K562 (cell line): Measurements from ENCODE around the gene FAM171A1. TPM values are rescaled to one million over a fixed set of nuclear protein-coding genes. Genes with fewer than 3 reads are reported as not detected.

ENCODE experiments used
- ATAC-seq: fragments of 200-7000 bp; cut with Tn5 transposase; 3 replicates; pipeline ENCODE4 v1.9.1; 2020; ENCODE audit warnings: moderate library complexity
- BruUV-seq: library from RNA; stranded (reverse); fragments of 400-500 nt; replicated peaks from 2 replicates; lab custom pipeline; 2021; lab: Mats Ljungman, UMichigan
- CTCF ChIA-PET: fragments of 300-600 bp; formaldehyde crosslinking; extraction: SDS; loops from one replicate; lab custom pipeline; 2021; ENCODE audit warnings: low intra/inter-chr PET ratio; lab: Yijun Ruan, JAX
- POLR2A ChIA-PET: fragments of 300-600, 350-650 bp; sonication (Branson Sonifier 250); formaldehyde crosslinking; extraction: SDS; loops from one replicate; lab custom pipeline; 2021; ENCODE audit warnings: antibody characterized with exemption, inconsistent platforms; lab: Yijun Ruan, JAX
- DNase-seq, 4 experiments: peaks; one replicate each; pipeline versions ENCODE4 v3.0.0 to v3.0.0-alpha.2; 2011 to 2018; ENCODE audit warnings: low spot score in 3 of 4, mixed read lengths in 3 of 4; ENCODE audit errors: extremely low read depth in 1 of 4
- FAIRE-seq: peaks from 2 replicates; lab custom pipeline; 2011; peaks lifted over from hg19 to GRCh38; lab: Jason Lieb, UNC
- H2AFZ ChIP-seq: 2 replicates; pipeline ENCODE4 v1.6.0; 2011; ENCODE audit warnings: low read depth, low read length, control low read depth, inconsistent platforms
- H3K27ac ChIP-seq: fragments of 200-600 bp; 3 replicates; pipeline ENCODE4 v1.8.0; 2011; ENCODE audit warnings: low read depth, mild to moderate bottlenecking, control low read depth, inconsistent platforms, low read length, moderate library complexity, mixed read lengths; ENCODE audit errors: extremely low read depth
- H3K27me3 ChIP-seq, 2 experiments: fragments of 300-600 bp in 1 of 2; 2 replicates in 1 of 2; 3 replicates in 1 of 2; pipeline versions ENCODE4 v1.6.0 to v1.8.0; 2011; ENCODE audit warnings: inconsistent platforms in 2 of 2, low read length in 2 of 2, mild to moderate bottlenecking in 1 of 2, mixed read lengths in 1 of 2, moderate library complexity in 1 of 2; ENCODE audit not compliant: control insufficient read depth in 2 of 2, insufficient read depth in 2 of 2
- H3K36me3 ChIP-seq: fragments of 300-600 bp; 3 replicates; pipeline ENCODE4 v1.8.0; 2011; ENCODE audit warnings: mild to moderate bottlenecking, low read length, inconsistent platforms; ENCODE audit not compliant: control insufficient read depth, insufficient read depth
- H3K4me1 ChIP-seq, 2 experiments: fragments of 200-600 bp in 1 of 2; replicated peaks in 1 of 2; 2 replicates in 1 of 2; 3 replicates in 1 of 2; pipeline versions ENCODE4 v1.5.1 to v1.8.0; 2011; ENCODE audit warnings: inconsistent platforms in 2 of 2, low read length in 2 of 2, mild to moderate bottlenecking in 1 of 2, mixed read lengths in 1 of 2, moderate library complexity in 1 of 2; ENCODE audit not compliant: control insufficient read depth in 2 of 2, insufficient read depth in 2 of 2
- H3K4me2 ChIP-seq: 2 replicates; pipeline ENCODE4 v1.6.1; 2011; ENCODE audit warnings: low read length, control low read depth, inconsistent platforms, mixed read lengths; ENCODE audit not compliant: insufficient read depth
- H3K4me3 ChIP-seq: fragments of 200-600 bp; sonication (generic), shearing (Covaris generic); 2 replicates; pipeline ENCODE4 v1.5.1; 2016; ENCODE audit warnings: control low read depth, inconsistent platforms
- H3K79me2 ChIP-seq: fragments of 200-600 bp; 3 replicates; pipeline ENCODE4 v1.8.0; 2011; ENCODE audit warnings: low read length, inconsistent platforms; ENCODE audit not compliant: control insufficient read depth, insufficient read depth
- H3K9ac ChIP-seq, 2 experiments: 2 replicates each; pipeline versions ENCODE4 v1.6.0 to v1.6.1; 2011; ENCODE audit warnings: low read depth in 2 of 2, low read length in 2 of 2, control low read depth in 1 of 2, inconsistent platforms in 1 of 2, mild to moderate bottlenecking in 1 of 2, mixed read lengths in 1 of 2; ENCODE audit not compliant: insufficient read depth in 1 of 2
- H3K9me1 ChIP-seq: one replicate; pipeline ENCODE4 v1.6.0; 2011; ENCODE audit warnings: inconsistent platforms, mild to moderate bottlenecking, low read length, moderate library complexity; ENCODE audit not compliant: control insufficient read depth, insufficient read depth
- H3K9me3 ChIP-seq: replicated peaks from 2 replicates; pipeline ENCODE4 v1.5.1; 2011; ENCODE audit warnings: low read depth, low read length, inconsistent platforms; ENCODE audit not compliant: control insufficient read depth, insufficient read depth
- H4K20me1 ChIP-seq: replicated peaks from 2 replicates; pipeline ENCODE4 v1.6.1; 2011; ENCODE audit warnings: low read length, inconsistent platforms, mixed read lengths; ENCODE audit not compliant: control insufficient read depth, insufficient read depth
- ASH1L ChIP-seq: fragments of 450-650 bp; IDR thresholded peaks from 2 replicates; pipeline ENCODE4 v1.6.1; 2018; ENCODE audit warnings: borderline replicate concordance, mild to moderate bottlenecking, low read depth; ENCODE audit not compliant: partially characterized antibody
- BCOR ChIP-seq: fragments of 450-650 bp; IDR thresholded peaks from 2 replicates; pipeline ENCODE4 v1.6.1; 2016
- BRCA1 ChIP-seq, 2 experiments: fragments of 450-650 bp in 1 of 2; sonication (generic) in 1 of 2; formaldehyde crosslinking in 1 of 2; IDR thresholded peaks; 2 replicates each; pipeline versions ENCODE4 v1.5.0 to v1.6.1; 2017 to 2020; ENCODE audit warnings: mild to moderate bottlenecking in 1 of 2, missing genetic modification reagents in 1 of 2
- CBFA2T2 ChIP-seq: fragments of 450-650 bp; conservative IDR thresholded peaks from 2 replicates; pipeline ENCODE4 v1.6.1; 2017; ENCODE audit warnings: mild to moderate bottlenecking
- DACH1 ChIP-seq: fragments of 450-650 bp; IDR thresholded peaks from 2 replicates; pipeline ENCODE4 v1.6.1; 2018; ENCODE audit not compliant: partially characterized antibody
- GABPB2 ChIP-seq: fragments of 250-450 bp; sonication (Bioruptor Pico); conservative IDR thresholded peaks from 2 replicates; pipeline ENCODE4 v1.5.1; 2021; ENCODE audit warnings: mild to moderate bottlenecking
- HMG20B ChIP-seq: fragments of 250-450 bp; sonication (Bioruptor Pico); IDR thresholded peaks from 2 replicates; pipeline ENCODE4 v1.5.0; 2021; ENCODE audit warnings: mild to moderate bottlenecking
- NFYB ChIP-seq: IDR thresholded peaks from 2 replicates; pipeline ENCODE4 v1.6.1; 2011; ENCODE audit warnings: mild to moderate bottlenecking, moderate library complexity; ENCODE audit not compliant: insufficient read length; ENCODE audit errors: extremely low read depth
- PHF8 ChIP-seq: fragments of 200-600 bp; sonication (generic); IDR thresholded peaks from 2 replicates; pipeline ENCODE4 v1.6.1; 2012; ENCODE audit warnings: mixed run types, mild to moderate bottlenecking, inconsistent platforms, low read length, moderate library complexity, borderline replicate concordance
- STAT5B ChIP-seq: fragments of 250-450 bp; sonication (Bioruptor Pico); IDR thresholded peaks from 2 replicates; pipeline ENCODE4 v1.8.0; 2021; ENCODE audit warnings: mild to moderate bottlenecking, inconsistent platforms
- WGBS: fragments of 100-300 bp; shearing (Covaris generic); methylation state at CpG from one replicate; pipeline ENCODE4 v1.1.6; 2016; ENCODE audit warnings: low coverage, mixed read lengths; ENCODE audit not compliant: insufficient coverage; ENCODE audit errors: missing lambda C conversion rate; 5-methylcytosine and 5-hydroxymethylcytosine counted together
- in situ Hi-C: fragments of 300-500 bp; cut with MboI; formaldehyde crosslinking; loops from 4 replicates; pipeline ENCODE4 v1.15.0; 2018; ENCODE audit warnings: inconsistent platforms, mixed read lengths
- intact Hi-C: fragments of 100-400 bp; cut with micrococcal nuclease; formaldehyde crosslinking; loops from 2 replicates; pipeline ENCODE4 v1.14.2; 2022
- polyA plus RNA-seq, 8 experiments: library from polyadenylated mRNA; depleted of rRNA in 4 of 8; stranded (reverse) in 5 of 8; unstranded in 3 of 8; fragments of >200 nt; fragmentation: Nextera tagmentation in 2 of 8; fragmentation: Illumina TruSeq in 1 of 8; extraction: Ambion mirVana in 2 of 8; extraction: Trizol in 1 of 8; gene quantifications; 2 replicates each; pipeline versions ENCODE4 v1.2.1 to v1.2.3, GENCODE V29; 2011 to 2014; ENCODE audit warnings: inconsistent platforms in 1 of 8, missing spikeins in 1 of 8
- total RNA-seq, 7 experiments: library from RNA; depleted of rRNA in 6 of 7; stranded (reverse); fragments of >200 nt in 6 of 7; fragmentation: Illumina TruSeq in 2 of 7; extraction: Trizol in 2 of 7; gene quantifications; 2 replicates each; pipeline versions ENCODE4 v1.2.1 to v1.2.3, GENCODE V29; 2011 to 2021; ENCODE audit warnings: low replicate concordance in 1 of 7
- TF ChIP-seq, protein P1 (sequence below): fragments of 250-450 bp; sonication (Bioruptor Pico); IDR thresholded peaks from 2 replicates; pipeline ENCODE4 v1.9.0; 2021; ENCODE audit warnings: mild to moderate bottlenecking, inconsistent platforms
- TF ChIP-seq, protein P2 (sequence below), 2 experiments: fragments of 450-650 bp; conservative IDR thresholded peaks; 2 replicates each; pipeline ENCODE4 v1.6.1; 2017; ENCODE audit warnings: mild to moderate bottlenecking in 2 of 2, moderate library complexity in 2 of 2
- TF ChIP-seq, protein P3 (sequence below): IDR thresholded peaks from 2 replicates; pipeline ENCODE4 v1.6.1; 2014; ENCODE audit warnings: antibody characterized with exemption

FAM171A1 gene
- total and polyA plus RNA-seq, 9 of the 15 experiments (the other 6 are each of a cell fraction or from before 2014, with no cell fraction given): 0.51 to 8.2 (median 4.8) TPM

DNA sequence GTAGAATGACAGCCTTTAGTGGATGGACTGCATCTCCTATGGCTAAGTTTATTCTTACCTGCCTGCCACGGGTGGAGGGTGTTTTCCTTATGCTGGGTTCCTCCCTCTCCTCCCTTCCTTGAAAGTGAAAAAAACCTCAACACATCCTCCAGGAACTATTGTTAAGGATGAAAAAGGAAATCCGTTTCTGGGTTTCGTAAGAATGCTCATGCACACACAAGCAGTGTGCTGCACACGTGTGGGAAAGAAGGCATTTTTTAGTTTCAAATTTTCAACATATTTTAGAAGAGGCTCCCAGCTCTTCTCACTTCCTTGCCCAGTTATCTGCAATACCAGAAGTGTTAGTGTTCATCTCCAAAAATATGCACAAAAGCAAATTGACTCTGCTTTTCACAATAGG lies 90.6 kb downstream of the FAM171A1 start:
- no peak overlapping the region for H3K4me2 ChIP-seq
- intact Hi-C loops (no loop called here), in situ Hi-C loops (no loop called here)
- DNase-seq (no peak), ATAC-seq (no peak), FAIRE-seq (no peak)
- H3K4me3 ChIP-seq: no peak overlapping the region
- H3K79me2 ChIP-seq: no peaks in the 10 kb centered on the region
- no peaks in the 10 kb centered on the region for H3K9me1 ChIP-seq
- no peak overlapping the region for H3K9ac ChIP-seq
- peaks cover 0 to 27% of the 10 kb centered on the region in 2 experiments; a peak in 2 of 5 replicates for H3K27me3 ChIP-seq
- no peak overlapping the region for H3K27ac ChIP-seq
- BruUV-seq: no TSS peak
- POLR2A ChIA-PET: no interaction called here
- no peak overlapping the region for H2AFZ ChIP-seq
- peaks cover 4% of the 10 kb centered on the region; the same call in 1 of the 2 replicates for H4K20me1 ChIP-seq
- H3K9me3 ChIP-seq: no peaks in the 10 kb centered on the region
- H3K36me3 ChIP-seq: no peaks in the 10 kb centered on the region
- CTCF ChIA-PET: no interaction called here
- no peaks in the 10 kb centered on the region for H3K4me1 ChIP-seq
- WGBS: 18% methylated on average over 4 of the region's 4 CpGs
- TF ChIP-seq ASH1L: no peak
- no peak for TF ChIP-seq CBFA2T2
- TF ChIP-seq, protein P1, sequence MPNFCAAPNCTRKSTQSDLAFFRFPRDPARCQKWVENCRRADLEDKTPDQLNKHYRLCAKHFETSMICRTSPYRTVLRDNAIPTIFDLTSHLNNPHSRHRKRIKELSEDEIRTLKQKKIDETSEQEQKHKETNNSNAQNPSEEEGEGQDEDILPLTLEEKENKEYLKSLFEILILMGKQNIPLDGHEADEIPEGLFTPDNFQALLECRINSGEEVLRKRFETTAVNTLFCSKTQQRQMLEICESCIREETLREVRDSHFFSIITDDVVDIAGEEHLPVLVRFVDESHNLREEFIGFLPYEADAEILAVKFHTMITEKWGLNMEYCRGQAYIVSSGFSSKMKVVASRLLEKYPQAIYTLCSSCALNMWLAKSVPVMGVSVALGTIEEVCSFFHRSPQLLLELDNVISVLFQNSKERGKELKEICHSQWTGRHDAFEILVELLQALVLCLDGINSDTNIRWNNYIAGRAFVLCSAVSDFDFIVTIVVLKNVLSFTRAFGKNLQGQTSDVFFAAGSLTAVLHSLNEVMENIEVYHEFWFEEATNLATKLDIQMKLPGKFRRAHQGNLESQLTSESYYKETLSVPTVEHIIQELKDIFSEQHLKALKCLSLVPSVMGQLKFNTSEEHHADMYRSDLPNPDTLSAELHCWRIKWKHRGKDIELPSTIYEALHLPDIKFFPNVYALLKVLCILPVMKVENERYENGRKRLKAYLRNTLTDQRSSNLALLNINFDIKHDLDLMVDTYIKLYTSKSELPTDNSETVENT (CRISPR knock-in tag): no peak
- TF ChIP-seq STAT5B (CRISPR knock-in tag): no peak
- no peak for TF ChIP-seq DACH1
- TF ChIP-seq, protein P2, sequence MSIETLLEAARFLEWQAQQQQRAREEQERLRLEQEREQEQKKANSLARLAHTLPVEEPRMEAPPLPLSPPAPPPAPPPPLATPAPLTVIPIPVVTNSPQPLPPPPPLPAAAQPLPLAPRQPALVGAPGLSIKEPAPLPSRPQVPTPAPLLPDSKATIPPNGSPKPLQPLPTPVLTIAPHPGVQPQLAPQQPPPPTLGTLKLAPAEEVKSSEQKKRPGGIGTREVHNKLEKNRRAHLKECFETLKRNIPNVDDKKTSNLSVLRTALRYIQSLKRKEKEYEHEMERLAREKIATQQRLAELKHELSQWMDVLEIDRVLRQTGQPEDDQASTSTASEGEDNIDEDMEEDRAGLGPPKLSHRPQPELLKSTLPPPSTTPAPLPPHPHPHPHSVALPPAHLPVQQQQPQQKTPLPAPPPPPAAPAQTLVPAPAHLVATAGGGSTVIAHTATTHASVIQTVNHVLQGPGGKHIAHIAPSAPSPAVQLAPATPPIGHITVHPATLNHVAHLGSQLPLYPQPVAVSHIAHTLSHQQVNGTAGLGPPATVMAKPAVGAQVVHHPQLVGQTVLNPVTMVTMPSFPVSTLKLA (conservative IDR thresholded peaks at IDR 0.05): no peak
- TF ChIP-seq HMG20B (CRISPR knock-in tag): no peak
- no peak for TF ChIP-seq NFYB
- TF ChIP-seq BCOR: no peak
- no peak for TF ChIP-seq GABPB2 (CRISPR knock-in tag)
- TF ChIP-seq, protein P3, sequence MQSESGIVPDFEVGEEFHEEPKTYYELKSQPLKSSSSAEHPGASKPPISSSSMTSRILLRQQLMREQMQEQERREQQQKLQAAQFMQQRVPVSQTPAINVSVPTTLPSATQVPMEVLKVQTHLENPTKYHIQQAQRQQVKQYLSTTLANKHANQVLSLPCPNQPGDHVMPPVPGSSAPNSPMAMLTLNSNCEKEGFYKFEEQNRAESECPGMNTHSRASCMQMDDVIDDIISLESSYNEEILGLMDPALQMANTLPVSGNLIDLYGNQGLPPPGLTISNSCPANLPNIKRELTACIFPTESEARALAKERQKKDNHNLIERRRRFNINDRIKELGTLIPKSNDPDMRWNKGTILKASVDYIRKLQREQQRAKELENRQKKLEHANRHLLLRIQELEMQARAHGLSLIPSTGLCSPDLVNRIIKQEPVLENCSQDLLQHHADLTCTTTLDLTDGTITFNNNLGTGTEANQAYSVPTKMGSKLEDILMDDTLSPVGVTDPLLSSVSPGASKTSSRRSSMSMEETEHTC: no peak
- TF ChIP-seq BRCA1 (IDR thresholded peaks at IDR 0.05): no peak
- no peak for TF ChIP-seq BRCA1 (CRISPR knock-in tag; IDR thresholded peaks at IDR 0.05)
- no peak for TF ChIP-seq PHF8
